Thoracic aorta (tissue), 2 donors: ENCODE data around the gene LTBP1. TPM values are rescaled to one million over a fixed set of nuclear protein-coding genes. Genes with fewer than 3 reads are reported as not detected.
"Not testable (repeated sequence)": the region's sequence is repeated elsewhere in the genome, so short reads cannot be mapped to it uniquely, and the experiment has no call there.

Experiments
- ATAC-seq: fragments of 150-250 bp; one replicate; pipeline ENCODE4 v1.8.0; 2017; ENCODE audit warnings: low read depth; ENCODE audit not compliant: insufficient number of reproducible peaks, low FRiP score
- DNase-seq: peaks from one replicate; pipeline ENCODE4 v3.0.0-alpha.2; 2020; ENCODE audit warnings: low spot score
- H3K27ac ChIP-seq, 2 donors: fragments of 200-600 bp; sonication (generic); 1 replicate in 1 of 2; 2 replicates in 1 of 2; pipeline ENCODE4 v1.5.1; 2016; ENCODE audit warnings: mild to moderate bottlenecking in 2 of 2, moderate library complexity in 2 of 2
- H3K27me3 ChIP-seq: fragments of 200-600 bp; sonication (generic); replicated peaks from 2 replicates; pipeline ENCODE4 v1.6.0; 2016; ENCODE audit warnings: mild to moderate bottlenecking; ENCODE audit not compliant: insufficient read depth
- H3K36me3 ChIP-seq: fragments of 200-600 bp; sonication (generic); one replicate; pipeline ENCODE4 v1.5.1; 2016
- H3K4me1 ChIP-seq, 2 donors: fragments of 200-600 bp; sonication (generic); 1 replicate in 1 of 2; 2 replicates in 1 of 2; pipeline versions ENCODE4 v1.5.1 to v1.6.0; 2016; ENCODE audit warnings: low read depth in 2 of 2, mild to moderate bottlenecking in 1 of 2; ENCODE audit not compliant: control insufficient read depth in 1 of 2
- H3K4me3 ChIP-seq: fragments of 200-600 bp; sonication (generic); 2 replicates; pipeline ENCODE4 v1.5.1; 2016; ENCODE audit warnings: mild to moderate bottlenecking
- H3K9me3 ChIP-seq: fragments of 200-600 bp; sonication (generic); 2 replicates; pipeline ENCODE4 v1.5.1; 2016
- total RNA-seq, 2 donors: library from RNA; depleted of rRNA; stranded (reverse); fragments of >200 nt; gene quantifications; one replicate each; pipeline versions ENCODE4 v1.1.0 to v1.2.3, GENCODE V29; 2016
- TF ChIP-seq, protein P1 (sequence below): fragments of 200-600 bp; sonication (generic); IDR thresholded peaks from one replicate; pipeline ENCODE4 v1.5.1; 2019; ENCODE audit warnings: antibody characterized with exemption

LTBP1 gene
- total RNA-seq, 2 donors from 2014 or later: 584 to 786 TPM

DNA sequence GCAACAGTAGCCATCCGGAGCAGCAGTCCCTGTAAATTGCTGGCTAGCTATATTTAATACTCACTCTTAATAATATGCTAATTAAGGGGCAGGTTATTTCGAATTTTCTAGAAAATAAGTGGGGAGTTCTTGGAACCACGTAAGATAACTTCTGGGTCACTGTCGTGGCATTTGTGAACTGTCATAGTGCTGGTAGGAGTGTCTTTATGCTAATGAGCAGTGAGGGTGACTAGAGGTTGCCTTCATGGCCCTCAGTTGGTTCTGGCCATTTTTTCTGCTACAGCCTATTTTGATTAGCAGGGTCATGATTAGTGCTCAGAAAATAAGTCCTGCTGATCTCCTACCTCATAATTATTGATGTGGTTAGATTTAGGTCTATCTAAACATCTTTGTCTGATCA is 279.8 kb downstream of the LTBP1 start:
- peaks cover 39 to 94% of the 10 kb centered on the region in 2 donors for H3K4me1 ChIP-seq
- peaks cover 23% of the 10 kb centered on the region for H3K36me3 ChIP-seq
- H3K27me3 ChIP-seq: no peaks in the 10 kb centered on the region
- peak overlapping the region; percentile 65 to 93 for H3K27ac ChIP-seq
- TF ChIP-seq, protein P1, sequence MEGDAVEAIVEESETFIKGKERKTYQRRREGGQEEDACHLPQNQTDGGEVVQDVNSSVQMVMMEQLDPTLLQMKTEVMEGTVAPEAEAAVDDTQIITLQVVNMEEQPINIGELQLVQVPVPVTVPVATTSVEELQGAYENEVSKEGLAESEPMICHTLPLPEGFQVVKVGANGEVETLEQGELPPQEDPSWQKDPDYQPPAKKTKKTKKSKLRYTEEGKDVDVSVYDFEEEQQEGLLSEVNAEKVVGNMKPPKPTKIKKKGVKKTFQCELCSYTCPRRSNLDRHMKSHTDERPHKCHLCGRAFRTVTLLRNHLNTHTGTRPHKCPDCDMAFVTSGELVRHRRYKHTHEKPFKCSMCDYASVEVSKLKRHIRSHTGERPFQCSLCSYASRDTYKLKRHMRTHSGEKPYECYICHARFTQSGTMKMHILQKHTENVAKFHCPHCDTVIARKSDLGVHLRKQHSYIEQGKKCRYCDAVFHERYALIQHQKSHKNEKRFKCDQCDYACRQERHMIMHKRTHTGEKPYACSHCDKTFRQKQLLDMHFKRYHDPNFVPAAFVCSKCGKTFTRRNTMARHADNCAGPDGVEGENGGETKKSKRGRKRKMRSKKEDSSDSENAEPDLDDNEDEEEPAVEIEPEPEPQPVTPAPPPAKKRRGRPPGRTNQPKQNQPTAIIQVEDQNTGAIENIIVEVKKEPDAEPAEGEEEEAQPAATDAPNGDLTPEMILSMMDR: no peak
- ATAC-seq (no peak), DNase-seq (no peak)
- H3K9me3 ChIP-seq: no peaks in the 10 kb centered on the region
- no peak overlapping the region for H3K4me3 ChIP-seq

DNA sequence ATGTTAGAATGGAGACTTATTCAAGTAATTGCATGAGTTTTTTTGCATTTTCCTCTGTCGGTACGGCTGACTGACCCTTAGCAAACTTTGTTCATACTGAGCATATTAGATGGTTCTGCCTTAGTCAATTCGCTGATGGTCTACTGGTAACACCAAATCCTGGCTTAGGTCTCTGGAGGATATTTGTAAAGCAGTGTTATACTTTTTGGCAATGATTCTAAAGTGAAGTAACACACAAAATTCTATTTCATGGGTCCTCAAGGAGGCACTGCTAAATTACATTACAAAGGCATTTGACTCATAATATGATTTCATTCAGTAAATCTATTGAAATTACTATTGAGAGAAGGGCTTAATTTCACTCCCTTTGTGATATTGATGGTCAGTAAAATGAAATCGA is 282.9 kb downstream of the LTBP1 start:
- H3K9me3 ChIP-seq: no peaks in the 10 kb centered on the region
- peaks cover 34 to 71% of the 10 kb centered on the region in 2 donors for H3K4me1 ChIP-seq
- no peaks in the 10 kb centered on the region for H3K27me3 ChIP-seq
- H3K36me3 ChIP-seq: peaks cover 3% of the 10 kb centered on the region
- DNase-seq (no peak), ATAC-seq (no peak)
- H3K4me3 ChIP-seq: no peak overlapping the region
- TF ChIP-seq, protein P1: no peak
- H3K27ac ChIP-seq: peak overlapping the region in 1 of 2 donors; percentile 93

DNA sequence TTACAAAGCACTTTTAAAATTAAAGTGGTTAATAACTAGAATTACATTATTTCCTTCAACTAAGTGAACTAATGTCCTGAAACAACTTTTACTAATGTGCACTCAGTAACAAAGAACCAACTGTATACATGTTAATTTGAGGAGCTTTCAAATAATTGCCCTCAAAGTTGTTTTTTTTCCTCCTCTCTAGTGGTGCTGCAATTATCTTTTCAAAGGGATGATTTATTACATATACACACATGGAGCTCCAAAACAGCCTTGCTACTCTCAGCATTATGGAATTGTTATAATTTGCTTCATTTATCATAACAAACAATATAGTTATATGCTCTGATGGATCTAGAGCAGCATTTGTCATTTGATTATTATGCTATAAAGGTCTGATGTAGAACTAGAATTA is 283.4 kb downstream of the LTBP1 start:
- no peaks in the 10 kb centered on the region for H3K27me3 ChIP-seq
- ATAC-seq (no peak), DNase-seq (no peak)
- peak overlapping the region; percentile 10 to 93 for H3K27ac ChIP-seq
- peaks cover 3% of the 10 kb centered on the region for H3K36me3 ChIP-seq
- TF ChIP-seq, protein P1: no peak
- no peaks in the 10 kb centered on the region for H3K9me3 ChIP-seq
- H3K4me1 ChIP-seq: peaks cover 34 to 66% of the 10 kb centered on the region in 2 donors
- no peak overlapping the region for H3K4me3 ChIP-seq

DNA sequence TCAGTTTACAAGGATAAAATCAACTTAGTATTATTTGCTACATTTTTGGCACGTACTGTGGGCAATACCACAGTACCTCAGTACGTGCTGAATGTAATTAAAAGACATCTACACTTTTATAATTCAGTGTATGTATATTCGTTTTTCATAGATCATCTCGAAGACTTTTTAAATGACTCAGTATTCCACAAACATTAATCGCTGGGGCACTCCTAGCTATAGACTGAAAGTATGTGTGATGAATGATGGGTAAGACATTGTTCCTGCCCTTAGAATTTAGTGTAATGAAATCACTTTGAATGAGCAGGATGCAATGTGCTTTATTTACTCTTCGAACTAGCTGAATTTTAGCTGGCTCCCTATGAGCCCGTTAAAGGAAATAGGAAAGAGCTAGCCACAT is 284.1 kb downstream of the LTBP1 start:
- TF ChIP-seq, protein P1: no peak
- H3K27me3 ChIP-seq: no peaks in the 10 kb centered on the region
- ATAC-seq (no peak), DNase-seq (no peak)
- H3K9me3 ChIP-seq: no peaks in the 10 kb centered on the region
- peak overlapping the region; percentile 24 to 93 for H3K27ac ChIP-seq
- peaks cover 3% of the 10 kb centered on the region for H3K36me3 ChIP-seq
- H3K4me1 ChIP-seq: peaks cover 34 to 60% of the 10 kb centered on the region in 2 donors
- H3K4me3 ChIP-seq: no peak overlapping the region

DNA sequence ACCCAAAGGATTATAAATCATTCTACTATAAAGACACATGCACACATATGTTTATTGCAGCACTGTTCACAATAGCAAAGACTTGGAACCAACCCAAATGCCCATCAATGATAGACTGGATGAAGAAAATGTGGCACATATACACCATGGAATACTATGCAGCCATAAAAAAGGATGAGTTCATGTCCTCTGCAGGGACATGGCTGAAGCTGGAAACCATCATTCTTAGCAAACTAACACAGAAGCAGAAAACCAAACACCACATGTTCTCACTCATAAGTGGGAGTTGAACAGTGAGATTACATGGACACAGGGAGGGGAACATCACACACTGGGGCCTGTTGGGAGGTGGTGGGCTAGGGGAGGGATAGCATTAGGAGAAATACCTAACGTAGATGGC is 288.8 kb downstream of the LTBP1 start:
- H3K4me3 ChIP-seq, H3K36me3 ChIP-seq, H3K27ac ChIP-seq, ATAC-seq, H3K27me3 ChIP-seq, DNase-seq, H3K9me3 ChIP-seq: not testable (repeated sequence)
- H3K4me1 ChIP-seq: peaks cover 6 to 44% of the 10 kb centered on the region in 2 donors
